Gastroesophageal sphincter (tissue), 3 donors: ENCODE measurements around the gene MMP11.

Source experiments
- EP300 ChIP-seq: sonication (generic); formaldehyde crosslinking; IDR thresholded peaks from one replicate; pipeline ENCODE4 v1.6.1; 2017; ENCODE audit warnings: antibody characterized with exemption, mild to moderate bottlenecking
- POLR2AphosphoS5 ChIP-seq: sonication (generic); formaldehyde crosslinking; IDR thresholded peaks from one replicate; pipeline ENCODE4 v1.6.1; 2017; ENCODE audit warnings: antibody characterized with exemption
- TF ChIP-seq, protein P1 (sequence below), 4 experiments: fragments of 200-600 bp in 2 of 4; fragments of 450-650 bp in 2 of 4; sonication (generic) in 1 of 4; IDR thresholded peaks; one replicate each; pipeline ENCODE4 v1.5.1; 2017 to 2019; ENCODE audit warnings: antibody characterized with exemption in 4 of 4, mild to moderate bottlenecking in 2 of 4, moderate library complexity in 2 of 4

DNA sequence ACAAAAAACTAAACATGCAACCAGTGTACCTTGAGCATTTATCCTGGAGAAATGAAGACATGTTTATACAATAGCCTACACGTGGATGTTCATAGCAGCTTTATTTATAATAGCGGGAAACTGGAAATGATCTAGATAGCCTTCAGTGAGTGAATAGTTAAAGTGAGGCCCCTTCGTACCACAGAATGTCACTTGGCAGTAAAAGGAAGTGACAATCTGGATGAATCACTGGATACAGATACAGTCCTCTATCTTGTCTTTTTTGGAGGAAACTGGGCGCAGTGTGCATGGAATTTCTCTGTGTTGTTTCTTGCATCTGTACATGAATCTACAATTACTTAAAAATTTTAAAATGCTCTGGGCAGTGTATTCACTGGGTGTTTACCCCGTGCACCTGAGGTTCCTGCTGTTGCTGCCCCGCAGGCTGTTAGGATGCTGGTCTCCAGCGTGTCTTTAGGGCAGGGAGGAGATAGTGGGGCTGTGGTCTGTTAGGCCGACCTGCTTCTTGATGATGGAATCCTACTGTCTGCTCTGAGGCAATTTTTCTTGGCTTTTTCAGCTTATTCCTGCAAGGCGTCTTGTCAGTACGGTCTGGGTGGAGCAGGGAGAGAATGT lies 43.0 kb downstream of the MMP11 start:
- TF ChIP-seq EP300 (no peak), POLR2AphosphoS5 (no peak)
- TF ChIP-seq, protein P1, sequence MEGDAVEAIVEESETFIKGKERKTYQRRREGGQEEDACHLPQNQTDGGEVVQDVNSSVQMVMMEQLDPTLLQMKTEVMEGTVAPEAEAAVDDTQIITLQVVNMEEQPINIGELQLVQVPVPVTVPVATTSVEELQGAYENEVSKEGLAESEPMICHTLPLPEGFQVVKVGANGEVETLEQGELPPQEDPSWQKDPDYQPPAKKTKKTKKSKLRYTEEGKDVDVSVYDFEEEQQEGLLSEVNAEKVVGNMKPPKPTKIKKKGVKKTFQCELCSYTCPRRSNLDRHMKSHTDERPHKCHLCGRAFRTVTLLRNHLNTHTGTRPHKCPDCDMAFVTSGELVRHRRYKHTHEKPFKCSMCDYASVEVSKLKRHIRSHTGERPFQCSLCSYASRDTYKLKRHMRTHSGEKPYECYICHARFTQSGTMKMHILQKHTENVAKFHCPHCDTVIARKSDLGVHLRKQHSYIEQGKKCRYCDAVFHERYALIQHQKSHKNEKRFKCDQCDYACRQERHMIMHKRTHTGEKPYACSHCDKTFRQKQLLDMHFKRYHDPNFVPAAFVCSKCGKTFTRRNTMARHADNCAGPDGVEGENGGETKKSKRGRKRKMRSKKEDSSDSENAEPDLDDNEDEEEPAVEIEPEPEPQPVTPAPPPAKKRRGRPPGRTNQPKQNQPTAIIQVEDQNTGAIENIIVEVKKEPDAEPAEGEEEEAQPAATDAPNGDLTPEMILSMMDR (IDR thresholded peaks at IDR 0.05), result no peak
